Activated T-cell treated with anti-CD3 and anti-CD28 coated beads, Interleukin-2, amount 50 U/mL, for 1 hour (primary cell): ENCODE data around the gene ADGRG4.
A peak's percentile ranks its signal among the peaks of the same experiment; 100 is the strongest.
"Not testable (repeated sequence)": the region's sequence is repeated elsewhere in the genome, so short reads cannot be mapped to it uniquely, and the experiment has no call there.

Experiments
- DNase-seq: peaks from one replicate; pipeline ENCODE4 v3.0.0-alpha.2; 2020

Gene ADGRG4

GRCh38 chrX:136300721-136301120 lies at the start of gene ADGRG4:
TSS of gene ADGRG4 (plus strand) at chrX:136300963. CDS start at chrX:136308778, 7,815 bp downstream.
- DNase-seq, result not testable (repeated sequence)

DNA sequence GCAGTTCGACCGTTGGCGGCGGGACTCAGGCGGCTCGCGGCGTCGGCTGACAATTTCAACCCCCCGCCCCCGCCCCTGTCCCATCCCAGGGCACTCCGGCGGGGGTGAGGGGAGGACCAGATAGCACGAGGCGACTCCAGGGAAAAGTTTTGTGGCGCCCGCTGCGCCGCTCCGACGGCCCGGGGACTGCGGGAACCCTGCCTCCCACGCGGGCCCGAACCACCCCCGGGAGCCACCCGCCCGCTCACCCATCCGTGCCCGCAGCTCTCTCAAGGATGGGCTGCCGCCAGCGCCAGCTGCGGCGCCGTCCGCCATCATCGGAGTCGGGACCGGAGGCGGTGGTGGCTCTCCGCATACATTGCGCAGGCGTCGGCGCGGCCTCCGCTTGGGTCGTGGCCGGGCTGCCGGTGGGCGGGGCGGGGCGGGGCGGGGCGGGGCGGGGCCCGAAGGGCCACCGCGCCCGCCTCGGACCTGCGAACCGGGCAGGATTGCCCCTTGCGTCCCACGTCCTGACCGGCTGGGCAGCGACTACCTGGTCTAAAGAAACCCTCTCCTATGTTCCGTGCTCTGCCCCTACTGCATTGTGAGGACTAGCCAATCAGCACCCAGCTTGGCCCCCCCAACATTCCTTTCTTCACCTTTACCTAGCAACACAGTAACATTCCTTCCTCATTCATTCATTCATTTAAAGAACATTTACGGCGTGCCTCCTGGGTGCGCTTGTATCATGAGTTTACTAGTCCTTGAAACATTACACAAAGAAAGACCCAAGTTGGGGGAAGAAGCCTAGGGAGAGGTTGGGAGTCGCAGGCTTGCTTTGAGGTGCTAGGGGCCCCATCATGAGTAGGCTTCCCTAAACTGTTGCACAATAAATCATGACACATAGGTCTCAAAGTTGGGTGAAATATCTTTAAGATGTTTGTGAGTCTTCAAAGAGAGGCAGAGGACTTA lies 49.4 kb upstream of the ADGRG4 start, which contains the start of gene MAP7D3:
Gene MAP7D3 (minus strand): TSS at position 360 of the 951 bp plus-strand sequence. CDS start 42 bp downstream, at position 318.
- DNase-seq, result peak; percentile 73

GRCh38 chrX:136255541-136255940 lies 45.2 kb upstream of the ADGRG4 start:
- no peak for DNase-seq

- DNase-seq, result no peak
Observed at GRCh38 chrX:136256026-136256425, 44.7 kb upstream of the ADGRG4 start.

DNA sequence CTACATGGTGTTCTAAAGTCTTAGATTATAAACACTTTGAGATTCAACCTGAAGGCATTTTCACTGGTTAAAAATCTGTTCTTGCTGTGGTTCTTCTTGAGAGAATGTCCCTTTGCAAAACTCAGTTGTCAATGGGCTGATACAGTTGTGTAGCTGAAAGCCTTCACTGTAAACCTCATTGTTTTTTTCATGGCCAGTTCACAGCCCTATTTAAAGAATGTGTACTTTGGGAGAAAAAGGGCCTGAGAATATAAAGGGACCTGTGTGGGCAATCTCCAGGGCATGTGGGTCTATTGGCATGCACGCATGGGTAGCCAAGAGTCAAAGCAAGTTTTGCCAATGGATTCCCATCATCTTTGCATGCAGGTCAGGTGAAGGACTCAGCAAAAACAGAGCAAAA lies 41.8 kb upstream of the ADGRG4 start:
- DNase-seq, result no peak

DNA sequence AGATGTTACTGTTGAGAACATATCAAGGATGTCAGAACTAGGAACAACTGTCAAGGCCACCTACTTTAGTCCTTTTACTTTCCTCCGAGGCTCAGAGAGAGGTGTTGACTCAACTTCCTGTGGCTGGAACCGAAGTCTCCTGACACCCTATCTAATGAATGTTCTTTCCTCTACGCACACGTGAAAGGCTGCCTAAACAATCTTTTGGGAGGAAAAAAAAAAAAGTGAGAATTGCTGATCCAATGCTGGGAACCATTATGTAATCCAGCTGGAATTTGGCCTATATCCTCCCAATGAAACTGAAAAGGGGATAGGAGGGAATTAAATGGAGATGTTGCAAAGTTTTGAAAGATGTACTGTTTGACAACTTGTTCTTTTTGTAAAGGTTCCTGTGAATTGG lies 41.2 kb upstream of the ADGRG4 start:
- no peak for DNase-seq

- DNase-seq, result no peak
Observed at GRCh38 chrX:136260776-136261175, 40.0 kb upstream of the ADGRG4 start.

GRCh38 chrX:136261321-136261720 lies 39.4 kb upstream of the ADGRG4 start:
- DNase-seq, result no peak

DNA sequence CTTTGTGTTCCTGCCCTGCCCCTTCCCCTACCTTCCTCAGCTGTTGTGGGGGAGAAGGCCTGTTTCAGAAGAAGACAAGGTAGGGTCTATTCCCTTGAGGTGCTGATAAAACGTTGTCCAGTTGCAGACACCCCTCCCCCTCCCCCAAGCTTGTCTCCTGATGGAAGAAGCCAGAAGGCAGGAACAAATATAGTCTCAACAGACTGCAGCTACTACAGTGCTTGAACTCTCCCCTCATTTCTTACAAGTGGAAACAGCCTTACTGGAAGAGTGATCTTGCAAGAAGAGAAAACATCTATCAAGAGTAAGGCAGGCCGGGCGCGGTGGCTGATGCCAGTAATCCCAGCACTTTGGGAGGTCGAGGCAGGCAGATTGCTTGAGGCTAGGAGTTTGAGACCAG lies 38.5 kb upstream of the ADGRG4 start:
- no peak for DNase-seq

GRCh38 chrX:136262812-136263315 lies 37.9 kb upstream of the ADGRG4 start:
- DNase-seq, result no peak

DNA sequence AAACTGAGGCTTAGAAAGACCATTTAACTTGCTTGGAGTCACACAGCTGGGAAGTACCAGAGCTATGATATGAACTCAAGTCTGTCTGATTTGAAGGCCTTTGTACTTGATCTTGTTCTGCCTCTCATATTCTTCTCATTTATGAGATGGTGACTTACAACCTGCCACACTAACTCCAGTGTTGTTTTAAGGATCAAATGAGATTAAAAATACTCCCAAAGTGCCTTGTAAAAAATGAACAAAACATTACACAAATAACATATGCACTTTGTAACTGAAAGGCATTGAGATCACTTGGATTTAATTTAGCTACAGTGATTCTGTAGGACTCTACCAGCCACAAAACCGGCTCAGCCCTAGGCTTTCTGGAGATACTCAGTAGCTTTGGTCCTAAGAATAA lies 33.9 kb upstream of the ADGRG4 start:
- DNase-seq, result no peak

DNA sequence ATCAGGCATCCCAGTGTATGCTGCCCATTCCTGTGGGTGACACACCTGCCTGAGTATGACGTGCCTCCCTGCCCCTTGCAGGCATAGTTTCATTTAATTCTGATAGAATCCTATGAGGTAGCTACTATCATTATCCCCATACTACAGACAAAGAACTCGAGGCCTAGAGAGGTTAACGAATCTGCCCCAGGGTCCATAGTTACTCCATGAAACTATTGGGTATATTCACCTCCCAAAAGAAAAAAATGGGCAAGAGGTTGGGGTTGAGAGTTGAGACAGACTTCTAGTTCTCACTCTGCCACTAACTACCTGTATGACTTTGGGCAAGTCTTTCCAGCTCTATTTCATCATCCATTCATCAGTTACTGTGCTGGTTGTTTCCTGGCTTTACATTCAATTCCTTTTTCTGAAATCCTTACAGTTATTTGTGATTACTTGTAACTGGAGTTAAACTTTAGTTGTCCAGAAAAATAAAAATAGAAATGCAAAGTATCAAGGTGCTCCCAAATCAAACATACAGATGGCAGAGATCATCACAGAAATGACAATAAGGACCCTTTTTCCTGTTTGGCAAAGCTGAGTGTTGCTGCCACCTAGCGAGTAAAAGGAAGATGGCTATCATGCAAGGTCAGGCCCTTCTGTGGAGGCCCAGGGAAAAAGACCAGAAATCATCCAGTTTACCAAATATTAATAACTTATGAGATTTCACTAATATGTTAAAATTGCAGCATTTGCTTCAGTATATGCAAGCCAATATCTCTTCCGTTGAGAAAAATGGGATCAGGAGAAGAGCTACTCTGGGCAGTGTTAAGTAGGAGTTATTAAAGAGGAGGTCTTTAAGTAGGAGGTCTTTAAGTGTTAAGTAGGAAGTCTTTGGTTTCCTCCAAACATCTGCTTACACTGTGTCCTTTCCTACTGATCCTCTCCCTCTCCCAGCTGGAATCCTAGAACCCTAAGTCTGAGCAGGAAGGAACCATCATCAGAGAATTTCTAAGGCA lies 32.4 kb upstream of the ADGRG4 start:
- DNase-seq, result peak; percentile 35

- no peak for DNase-seq
Observed at GRCh38 chrX:136269921-136270320, 30.8 kb upstream of the ADGRG4 start.

DNA sequence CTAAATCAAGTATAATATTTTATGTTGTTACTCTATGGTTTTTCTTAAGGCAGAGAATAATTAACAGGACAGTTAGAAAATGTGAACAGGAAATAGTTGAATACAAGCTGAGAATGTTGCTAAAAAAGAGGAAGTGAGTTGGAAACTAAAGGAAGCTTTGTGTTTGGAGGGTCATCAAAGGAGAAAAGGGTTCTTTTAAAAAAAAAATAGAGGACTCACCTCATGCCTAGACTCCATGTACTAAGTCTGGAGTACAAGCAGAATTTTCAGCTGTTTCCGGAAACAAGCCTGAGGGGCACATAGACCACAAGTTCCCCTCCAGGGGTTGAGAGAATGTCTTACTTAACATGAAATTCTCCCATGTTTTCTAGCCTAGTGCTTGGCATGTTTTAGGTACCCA lies 29.5 kb upstream of the ADGRG4 start:
- DNase-seq, result no peak

- DNase-seq, result no peak
Observed at GRCh38 chrX:136272325-136272724, 28.4 kb upstream of the ADGRG4 start.

DNA sequence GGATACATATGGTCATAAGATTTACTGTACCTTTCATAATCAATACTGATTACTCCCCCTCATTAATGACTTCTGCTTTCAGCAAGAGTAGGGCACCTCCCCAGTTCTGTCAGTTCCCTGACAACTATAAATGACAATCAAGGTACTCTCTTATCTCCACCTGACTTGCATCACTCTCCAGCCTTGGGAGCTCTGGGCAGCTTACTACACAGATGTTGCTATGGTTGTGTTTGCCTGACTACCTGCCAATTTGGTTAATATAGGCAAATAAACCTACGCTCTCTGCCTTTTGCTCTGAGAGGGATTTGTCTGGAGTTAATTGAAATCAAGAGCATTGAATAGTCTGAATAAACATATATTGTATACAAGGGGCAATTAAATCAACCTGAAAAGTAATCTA lies 26.8 kb upstream of the ADGRG4 start:
- no peak for DNase-seq

GRCh38 chrX:136275553-136275952 lies 25.2 kb upstream of the ADGRG4 start:
- DNase-seq, result no peak

GRCh38 chrX:136286375-136286774 lies 14.4 kb upstream of the ADGRG4 start:
- not testable (repeated sequence) for DNase-seq

DNA sequence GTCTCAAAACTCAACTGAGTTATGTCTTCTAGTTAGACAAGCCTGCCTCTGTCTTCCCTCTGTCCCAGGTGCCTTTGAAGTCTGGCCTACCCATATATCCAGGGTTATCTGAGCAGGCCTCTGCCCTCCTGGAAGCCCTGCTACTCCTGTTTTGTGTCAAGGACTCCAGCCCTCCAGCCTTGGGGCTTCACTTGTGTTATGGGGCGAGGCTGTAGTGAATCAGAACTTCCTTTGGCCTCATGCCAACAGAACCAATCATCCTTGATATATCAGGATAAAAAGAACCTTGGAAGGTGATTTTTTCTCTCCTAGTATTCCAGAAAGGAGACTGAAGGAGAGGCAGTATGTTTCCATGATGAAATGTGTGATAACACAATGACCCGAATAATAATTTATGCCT lies 8.9 kb upstream of the ADGRG4 start:
- no peak for DNase-seq

- DNase-seq, result no peak
Observed at GRCh38 chrX:136292656-136293055, 8.1 kb upstream of the ADGRG4 start.

GRCh38 chrX:136295380-136295779 lies 5.4 kb upstream of the ADGRG4 start:
- no peak for DNase-seq

DNA sequence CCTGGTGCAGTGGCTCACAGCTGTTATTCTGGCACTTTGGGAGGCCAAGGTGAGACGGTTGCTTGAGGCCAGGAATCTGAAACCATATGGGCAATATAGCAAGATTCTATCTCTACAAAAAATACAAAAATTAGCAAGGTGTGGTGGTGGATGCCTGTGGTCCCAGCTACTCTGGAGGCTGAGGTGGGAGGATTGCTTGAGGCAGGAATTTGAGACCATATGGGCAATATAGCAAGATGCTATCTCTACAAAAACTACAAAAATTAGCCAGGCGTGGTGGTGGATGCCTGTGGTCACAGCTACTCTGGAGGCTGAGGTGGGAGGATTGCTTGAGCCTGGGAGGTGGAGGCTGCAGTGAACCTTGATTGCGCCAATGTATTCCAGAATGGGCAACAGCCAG lies 2.3 kb downstream of the ADGRG4 start:
- DNase-seq, result no peak

DNA sequence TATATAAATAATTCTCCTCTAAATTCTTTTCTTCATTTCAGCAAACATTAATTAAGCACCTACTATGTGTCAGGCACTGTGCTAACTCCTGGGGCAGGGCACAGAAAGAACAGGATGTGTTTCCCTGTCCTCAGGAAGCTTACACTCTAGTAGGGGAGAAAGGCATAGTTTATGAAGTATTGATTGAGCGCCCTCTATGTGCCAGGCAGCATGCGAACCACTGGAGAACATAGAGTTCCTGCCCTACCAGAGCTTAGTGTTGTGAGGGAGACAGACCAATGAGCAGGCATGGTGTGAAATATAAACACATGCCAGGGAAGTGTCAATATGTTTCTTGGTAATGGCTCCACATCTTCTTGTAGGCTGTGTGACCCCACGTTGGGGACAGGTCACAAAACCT lies 3.7 kb downstream of the ADGRG4 start:
- no peak for DNase-seq
